Measurements from ENCODE around the gene GPR42. TPM values are rescaled to one million over a fixed set of nuclear protein-coding genes. Genes with fewer than 3 reads are reported as not detected.

The GPR42 gene
- total and polyA plus RNA-seq, 2 donors (not counting 1 experiment from before 2014, with no cell fraction given) = 0.10 TPM; not detected in 1

DNA sequence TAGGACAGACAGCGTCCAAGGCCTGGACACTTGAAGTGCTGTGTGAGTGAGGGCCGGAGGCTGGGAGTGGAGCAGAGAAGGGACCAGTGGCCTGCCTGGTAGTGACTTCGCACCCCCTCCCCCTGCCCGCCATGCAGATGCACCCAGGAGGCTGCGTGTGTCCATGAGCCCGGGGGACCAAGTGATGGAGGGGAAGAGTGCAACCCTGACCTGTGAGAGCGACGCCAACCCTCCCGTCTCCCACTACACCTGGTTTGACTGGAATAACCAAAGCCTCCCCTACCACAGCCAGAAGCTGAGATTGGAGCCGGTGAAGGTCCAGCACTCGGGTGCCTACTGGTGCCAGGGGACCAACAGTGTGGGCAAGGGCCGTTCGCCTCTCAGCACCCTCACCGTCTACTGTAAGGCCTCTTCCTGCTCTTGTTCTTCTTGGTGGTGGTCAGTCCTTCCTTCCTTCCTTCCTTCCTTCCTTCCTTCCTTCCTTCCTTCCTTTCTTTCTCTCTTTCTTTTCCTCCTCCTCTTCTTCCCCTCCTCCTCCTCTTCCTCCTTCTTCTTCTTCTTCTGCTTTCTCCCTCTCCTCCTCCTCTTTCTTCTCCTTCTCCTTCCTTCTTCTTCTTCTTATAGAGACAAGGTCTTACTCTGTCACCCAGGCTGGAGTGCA is 29.2 kb upstream of the GPR42 start:
- Histone ChIP-seq H4K20me1 (ENCODE audit: control insufficient read depth, insufficient read depth, low read length, poor library complexity, severe bottlenecking) (peaks cover 96% of the 10 kb centered on the region), H3K9me3 (ENCODE audit: control extremely low read depth in 1 of 3, control insufficient read depth in 2 of 3, insufficient read depth in 1 of 3, low read length in 2 of 3) (no peaks in the 10 kb centered on the region), H3K4me2 (replicated peaks; ENCODE audit: low read depth, low read length, poor library complexity, severe bottlenecking) (no peak overlapping the region), H3K79me2 (ENCODE audit: control insufficient read depth, insufficient read depth, low read length) (peaks cover 42% of the 10 kb centered on the region), H2AFZ (ENCODE audit: insufficient read depth, low read depth, low read length, poor library complexity, severe bottlenecking) (no peak overlapping the region), H3K27ac (ENCODE audit: low read length in 2 of 2) (no peak overlapping the region), H3K27me3 (replicated peaks in 1 of 4; ENCODE audit: control extremely low read depth in 1 of 4, control insufficient read depth in 3 of 4, insufficient read depth in 4 of 4, low read length in 3 of 4) (no peaks in the 10 kb centered on the region), H3K9ac (ENCODE audit: low read length) (no peak overlapping the region), H3K36me3 (replicated peaks in 1 of 2; ENCODE audit: control extremely low read depth in 1 of 2, control insufficient read depth in 1 of 2, extremely low read depth in 1 of 2, insufficient read depth in 2 of 2, low read length in 1 of 2) (peaks cover 7 to 93% of the 10 kb centered on the region in 2 experiments), H3K4me1 (ENCODE audit: control insufficient read depth in 2 of 2, insufficient read depth in 2 of 2, low read length in 2 of 2) (peaks cover 72 to 91% of the 10 kb centered on the region in 2 donors), H3K4me3 (ENCODE audit: control extremely low read depth in 1 of 5, extremely low read depth in 1 of 5, insufficient read depth in 1 of 5, low read depth in 2 of 5, low read length in 4 of 5) (no peak overlapping the region)
- Mint-ChIP-seq H3K27ac (peak overlapping the region; percentile 70), H3K4me3 (no peak overlapping the region), H3K9me3 (ENCODE audit: insufficient read depth) (no peaks in the 10 kb centered on the region), H3K27me3 (no peaks in the 10 kb centered on the region), H3K4me1 (peaks cover 76% of the 10 kb centered on the region)
- TF ChIP-seq, protein P1, sequence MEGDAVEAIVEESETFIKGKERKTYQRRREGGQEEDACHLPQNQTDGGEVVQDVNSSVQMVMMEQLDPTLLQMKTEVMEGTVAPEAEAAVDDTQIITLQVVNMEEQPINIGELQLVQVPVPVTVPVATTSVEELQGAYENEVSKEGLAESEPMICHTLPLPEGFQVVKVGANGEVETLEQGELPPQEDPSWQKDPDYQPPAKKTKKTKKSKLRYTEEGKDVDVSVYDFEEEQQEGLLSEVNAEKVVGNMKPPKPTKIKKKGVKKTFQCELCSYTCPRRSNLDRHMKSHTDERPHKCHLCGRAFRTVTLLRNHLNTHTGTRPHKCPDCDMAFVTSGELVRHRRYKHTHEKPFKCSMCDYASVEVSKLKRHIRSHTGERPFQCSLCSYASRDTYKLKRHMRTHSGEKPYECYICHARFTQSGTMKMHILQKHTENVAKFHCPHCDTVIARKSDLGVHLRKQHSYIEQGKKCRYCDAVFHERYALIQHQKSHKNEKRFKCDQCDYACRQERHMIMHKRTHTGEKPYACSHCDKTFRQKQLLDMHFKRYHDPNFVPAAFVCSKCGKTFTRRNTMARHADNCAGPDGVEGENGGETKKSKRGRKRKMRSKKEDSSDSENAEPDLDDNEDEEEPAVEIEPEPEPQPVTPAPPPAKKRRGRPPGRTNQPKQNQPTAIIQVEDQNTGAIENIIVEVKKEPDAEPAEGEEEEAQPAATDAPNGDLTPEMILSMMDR (IDR thresholded peaks at IDR 0.05) = no peak
- TF ChIP-seq EZH2 (IDR thresholded peaks at IDR 0.05; ENCODE audit: borderline replicate concordance, insufficient read depth, low read depth, low read length, poor library complexity, severe bottlenecking) = no peak
- ChIA-PET POLR2A (interaction anchor here (0.7 to 1.2 kb wide), 2 partner anchors 11 to 62 kb away, joined by 3 to 4 read pairs; no protein-coding TSS in a partner anchor), CTCF (interaction anchor here (0.7 to 1.1 kb wide), 2 partner anchors 11 to 345 kb away, joined by 3 read pairs; no protein-coding TSS in a partner anchor)
- 95% methylated on average over 12 of the region's 14 CpGs for WGBS (ENCODE audit: insufficient coverage)
- no peak for DNase-seq
- no peak for ATAC-seq (ENCODE audit: low read depth)
- intact Hi-C loops (cut with micrococcal nuclease) = loop anchor here (10.0 kb wide), 1 partner anchor 373 kb away; the partner anchor contains the start of gene KMT2B

DNA sequence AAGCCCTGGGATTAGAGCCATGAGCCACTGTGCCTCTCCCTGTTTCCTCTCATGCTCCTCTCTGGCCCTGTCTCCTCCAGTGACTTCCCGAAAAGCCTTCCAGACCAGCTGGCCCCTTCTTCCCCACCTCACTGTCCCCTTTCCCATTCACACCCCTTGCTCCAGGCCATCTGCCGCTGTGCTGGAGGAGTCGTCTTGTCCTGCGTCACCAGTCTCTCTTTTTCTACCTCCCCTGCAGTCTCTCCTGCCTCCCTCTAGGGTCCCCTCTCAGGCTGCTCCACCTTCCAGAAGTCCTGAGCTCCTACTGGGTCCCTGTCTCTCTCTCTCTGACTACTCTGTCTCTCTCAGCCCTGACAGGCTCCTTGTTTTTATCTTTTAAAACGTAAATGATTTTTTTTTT is 28.4 kb upstream of the GPR42 start:
- intact Hi-C loops (cut with micrococcal nuclease) = loop anchor here (10.0 kb wide), 1 partner anchor 372 kb away; the partner anchor contains the start of gene KMT2B
- no peak overlapping the region for H3K9ac ChIP-seq (ENCODE audit: low read length)
- no peak overlapping the region for H3K4me3 ChIP-seq (ENCODE audit: control extremely low read depth in 1 of 5, extremely low read depth in 1 of 5, insufficient read depth in 1 of 5, low read depth in 2 of 5, low read length in 4 of 5)
- CTCF ChIA-PET = interaction anchor here (1.0 to 1.1 kb wide), 2 partner anchors 10 to 35 kb away, joined by 3 to 6 read pairs; no protein-coding TSS in a partner anchor
- no peak overlapping the region for H3K27ac ChIP-seq (ENCODE audit: low read length in 2 of 2)
- H3K9me3 ChIP-seq (ENCODE audit: control extremely low read depth in 1 of 3, control insufficient read depth in 2 of 3, insufficient read depth in 1 of 3, low read length in 2 of 3) = no peaks in the 10 kb centered on the region
- Mint-ChIP-seq H3K27ac (peak overlapping the region; percentile 70), H3K4me3 (no peak overlapping the region), H3K4me1 (peaks cover 76% of the 10 kb centered on the region), H3K27me3 (no peaks in the 10 kb centered on the region), H3K9me3 (ENCODE audit: insufficient read depth) (no peaks in the 10 kb centered on the region)
- 96% methylated on average over 5 of the region's 5 CpGs for WGBS (ENCODE audit: insufficient coverage)
- H3K27me3 ChIP-seq (replicated peaks in 1 of 4; ENCODE audit: control extremely low read depth in 1 of 4, control insufficient read depth in 3 of 4, insufficient read depth in 4 of 4, low read length in 3 of 4) = no peaks in the 10 kb centered on the region
- no peak for ATAC-seq (ENCODE audit: low read depth)
- no peak for DNase-seq
- H2AFZ ChIP-seq (ENCODE audit: insufficient read depth, low read depth, low read length, poor library complexity, severe bottlenecking) = no peak overlapping the region
- peaks cover 89% of the 10 kb centered on the region for H4K20me1 ChIP-seq (ENCODE audit: control insufficient read depth, insufficient read depth, low read length, poor library complexity, severe bottlenecking)
- H3K36me3 ChIP-seq (replicated peaks in 1 of 2; ENCODE audit: control extremely low read depth in 1 of 2, control insufficient read depth in 1 of 2, extremely low read depth in 1 of 2, insufficient read depth in 2 of 2, low read length in 1 of 2) = peaks cover 7 to 92% of the 10 kb centered on the region in 2 experiments
- POLR2A ChIA-PET = interaction anchor here (0.7 to 1.2 kb wide), 2 partner anchors 8 to 11 kb away, joined by 3 to 5 read pairs; no protein-coding TSS in a partner anchor
- no peak overlapping the region for H3K4me2 ChIP-seq (replicated peaks; ENCODE audit: low read depth, low read length, poor library complexity, severe bottlenecking)
- peaks cover 72 to 91% of the 10 kb centered on the region in 2 donors for H3K4me1 ChIP-seq (ENCODE audit: control insufficient read depth in 2 of 2, insufficient read depth in 2 of 2, low read length in 2 of 2)
- peaks cover 35% of the 10 kb centered on the region for H3K79me2 ChIP-seq (ENCODE audit: control insufficient read depth, insufficient read depth, low read length)
- TF ChIP-seq EZH2 (IDR thresholded peaks at IDR 0.05; ENCODE audit: borderline replicate concordance, insufficient read depth, low read depth, low read length, poor library complexity, severe bottlenecking) = no peak
- TF ChIP-seq, protein P1 (IDR thresholded peaks at IDR 0.05) = no peak

All from B cell (primary cell).